ENCODE measurements around the gene NIPAL1.

Gene NIPAL1

DNA sequence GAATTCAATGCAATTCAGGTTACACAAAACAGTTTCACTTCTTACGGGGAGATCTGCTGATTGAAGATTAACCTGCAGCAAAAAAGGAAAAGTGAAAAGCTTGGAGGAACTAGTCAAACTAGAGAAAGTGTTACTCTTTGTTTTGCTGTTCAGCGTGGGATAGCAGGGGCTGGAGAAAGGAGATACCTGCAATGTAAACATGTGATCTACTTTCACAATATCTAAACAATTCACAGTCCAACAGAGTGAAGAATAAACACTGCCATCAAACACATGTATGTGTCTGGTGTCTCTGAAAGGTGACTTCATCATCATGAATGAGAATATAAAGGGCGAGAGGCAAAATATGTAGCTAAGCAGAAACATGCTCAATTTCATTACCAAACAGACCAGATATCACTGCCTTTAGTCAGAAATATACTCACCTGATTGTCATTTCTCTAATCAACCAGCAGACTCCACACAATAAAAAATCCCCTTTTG is 26.4 kb downstream of the NIPAL1 start:
- Histone ChIP-seq H3K4me2 (ENCODE audit: low read depth, low read length, poor library complexity, severe bottlenecking) (peak overlapping the region; percentile 43), H2AFZ (ENCODE audit: low read depth, low read length, severe bottlenecking) (no peak overlapping the region), H3K27ac (ENCODE audit: low read depth, low read length) (peak overlapping the region; percentile 4; the same call in 1 of the 2 replicates)

DNA sequence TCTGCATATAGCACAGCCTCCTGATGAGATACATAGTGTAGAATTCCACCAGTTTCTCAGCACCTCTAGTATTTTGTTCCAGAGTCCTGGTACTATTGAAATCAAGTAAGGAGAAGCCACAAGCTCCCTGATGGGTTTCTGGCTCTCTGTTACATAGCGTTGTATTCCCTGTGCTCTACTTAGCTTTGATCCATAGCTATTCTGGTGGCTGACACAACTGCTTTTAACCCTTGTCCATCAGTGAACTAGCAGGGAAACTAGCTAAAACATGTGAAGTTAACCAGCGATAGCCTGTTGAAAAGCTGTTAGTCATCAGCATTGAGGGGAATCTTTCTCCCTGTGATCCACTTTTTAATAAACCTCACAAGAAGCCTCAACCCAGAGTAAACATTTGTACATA is 26.9 kb downstream of the NIPAL1 start:
- Histone ChIP-seq H3K79me2 (ENCODE audit: insufficient read depth, low read length) (no peaks in the 10 kb centered on the region), H4K20me1 (ENCODE audit: low read depth, low read length) (no peaks in the 10 kb centered on the region), H3K9ac (ENCODE audit: low read length) (peak overlapping the region; percentile 1; the same call in 1 of the 2 replicates), H3K27me3 (ENCODE audit: low read length) (no peaks in the 10 kb centered on the region), H3K9me3 (ENCODE audit: insufficient read depth, low read length) (no peaks in the 10 kb centered on the region), H3K27ac (ENCODE audit: low read depth, low read length) (peak overlapping the region; percentile 4; the same call in 1 of the 2 replicates), H2AFZ (ENCODE audit: low read depth, low read length, severe bottlenecking) (no peak overlapping the region), H3F3A (ENCODE audit: insufficient read depth) (peaks cover 13% of the 10 kb centered on the region; the same call in 1 of the 2 replicates), H3K4me2 (ENCODE audit: low read depth, low read length, poor library complexity, severe bottlenecking) (peak overlapping the region; percentile 43), H3K36me3 (ENCODE audit: low read length) (no peaks in the 10 kb centered on the region), H3K4me3 (ENCODE audit: insufficient read depth, low read length, poor library complexity, severe bottlenecking) (peak overlapping the region; percentile 5), H3K9me2 (replicated peaks; ENCODE audit: insufficient read depth, low read length) (no peaks in the 10 kb centered on the region)
- TF ChIP-seq EZH2phosphoT487 (conservative IDR thresholded peaks at IDR 0.05; ENCODE audit: low read length) (no peak), CTCF (IDR thresholded peaks at IDR 0.05; ENCODE audit: insufficient read depth, low read length, poor library complexity, severe bottlenecking) (no peak)

More for the DNA sequence above, 26.4 kb downstream of the NIPAL1 start:
- Histone ChIP-seq H3K9me2 (replicated peaks; ENCODE audit: insufficient read depth, low read length) (no peaks in the 10 kb centered on the region), H3K36me3 (ENCODE audit: low read length) (no peaks in the 10 kb centered on the region), H3K27me3 (ENCODE audit: low read length) (no peaks in the 10 kb centered on the region), H3K4me3 (ENCODE audit: insufficient read depth, low read length, poor library complexity, severe bottlenecking) (peak overlapping the region; percentile 5), H3K79me2 (ENCODE audit: insufficient read depth, low read length) (no peaks in the 10 kb centered on the region), H3K9me3 (ENCODE audit: insufficient read depth, low read length) (no peaks in the 10 kb centered on the region), H3K9ac (ENCODE audit: low read length) (peak overlapping the region; percentile 1; the same call in 1 of the 2 replicates), H4K20me1 (ENCODE audit: low read depth, low read length) (no peaks in the 10 kb centered on the region), H3F3A (ENCODE audit: insufficient read depth) (peaks cover 13% of the 10 kb centered on the region; the same call in 1 of the 2 replicates)
- TF ChIP-seq EZH2phosphoT487 (conservative IDR thresholded peaks at IDR 0.05; ENCODE audit: low read length): no peak
- no peak for TF ChIP-seq CTCF (IDR thresholded peaks at IDR 0.05; ENCODE audit: insufficient read depth, low read length, poor library complexity, severe bottlenecking)

DNA sequence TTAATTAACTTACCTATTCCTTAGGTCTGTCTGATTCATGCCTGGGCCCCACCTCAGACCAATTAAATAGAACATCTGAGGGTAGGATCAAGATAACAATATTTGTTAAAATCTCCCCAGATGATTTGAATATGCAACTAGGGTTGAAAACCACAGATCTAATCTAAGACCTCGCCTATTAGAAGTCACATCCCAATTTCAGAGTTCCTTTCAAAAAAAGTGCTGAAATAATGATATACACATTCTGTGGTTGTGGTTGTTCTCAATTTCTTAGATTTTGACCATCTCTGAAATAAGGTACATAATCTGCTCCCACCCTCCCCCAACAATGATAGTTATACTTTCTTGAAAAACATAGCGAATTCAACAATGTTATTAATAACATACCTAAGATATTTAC is 27.7 kb downstream of the NIPAL1 start:
- TF ChIP-seq EZH2phosphoT487 (conservative IDR thresholded peaks at IDR 0.05; ENCODE audit: low read length) (no peak), CTCF (IDR thresholded peaks at IDR 0.05; ENCODE audit: insufficient read depth, low read length, poor library complexity, severe bottlenecking) (no peak)
- Histone ChIP-seq H3K79me2 (ENCODE audit: insufficient read depth, low read length) (no peaks in the 10 kb centered on the region), H3K4me2 (ENCODE audit: low read depth, low read length, poor library complexity, severe bottlenecking) (peak overlapping the region; percentile 43), H2AFZ (ENCODE audit: low read depth, low read length, severe bottlenecking) (no peak overlapping the region), H3K36me3 (ENCODE audit: low read length) (no peaks in the 10 kb centered on the region), H3K4me3 (ENCODE audit: insufficient read depth, low read length, poor library complexity, severe bottlenecking) (no peak overlapping the region), H4K20me1 (ENCODE audit: low read depth, low read length) (no peaks in the 10 kb centered on the region), H3K27me3 (ENCODE audit: low read length) (no peaks in the 10 kb centered on the region), H3K9me2 (replicated peaks; ENCODE audit: insufficient read depth, low read length) (no peaks in the 10 kb centered on the region), H3K9me3 (ENCODE audit: insufficient read depth, low read length) (no peaks in the 10 kb centered on the region), H3K9ac (ENCODE audit: low read length) (no peak overlapping the region), H3F3A (ENCODE audit: insufficient read depth) (peaks cover 13% of the 10 kb centered on the region; the same call in 1 of the 2 replicates), H3K27ac (ENCODE audit: low read depth, low read length) (peak overlapping the region; percentile 23)
